OCI-LY3 (cell line): ENCODE measurements around the gene PCGF1.

Experiments used
- EZH2phosphoT487 ChIP-seq: fragments of 200-600 bp; shearing (Covaris generic); IDR thresholded peaks from 2 replicates; pipeline ENCODE4 v1.6.1; 2018; ENCODE audit warnings: antibody characterized with exemption, mixed run types, low read depth
- TF ChIP-seq, protein P1 (sequence below): fragments of 200-600, 300-600 bp; sonication (generic); IDR thresholded peaks from 2 replicates; pipeline ENCODE4 v1.5.1; 2014; ENCODE audit warnings: antibody characterized with exemption, low read length, low read depth

DNA sequence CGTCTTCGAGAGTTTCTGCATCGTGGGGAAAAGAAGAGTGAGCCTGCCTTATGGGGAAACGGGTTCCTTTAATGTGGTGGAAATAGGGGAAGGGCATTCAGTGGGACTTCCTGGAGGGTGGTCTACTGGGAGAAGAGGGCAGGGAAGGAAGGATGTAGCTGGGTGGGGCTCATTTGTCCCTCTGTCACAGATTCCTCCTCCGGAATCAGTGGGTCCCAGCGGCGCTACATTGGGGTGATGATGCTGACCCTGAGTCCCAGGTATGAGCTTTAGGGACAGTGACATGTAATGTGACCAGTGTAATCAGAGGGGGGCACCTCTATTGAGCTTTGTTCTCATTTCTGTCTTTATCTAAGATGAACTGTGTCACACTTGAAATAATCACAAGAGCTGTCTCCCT, 24.2 kb upstream of the PCGF1 start:
- TF ChIP-seq, protein P1, sequence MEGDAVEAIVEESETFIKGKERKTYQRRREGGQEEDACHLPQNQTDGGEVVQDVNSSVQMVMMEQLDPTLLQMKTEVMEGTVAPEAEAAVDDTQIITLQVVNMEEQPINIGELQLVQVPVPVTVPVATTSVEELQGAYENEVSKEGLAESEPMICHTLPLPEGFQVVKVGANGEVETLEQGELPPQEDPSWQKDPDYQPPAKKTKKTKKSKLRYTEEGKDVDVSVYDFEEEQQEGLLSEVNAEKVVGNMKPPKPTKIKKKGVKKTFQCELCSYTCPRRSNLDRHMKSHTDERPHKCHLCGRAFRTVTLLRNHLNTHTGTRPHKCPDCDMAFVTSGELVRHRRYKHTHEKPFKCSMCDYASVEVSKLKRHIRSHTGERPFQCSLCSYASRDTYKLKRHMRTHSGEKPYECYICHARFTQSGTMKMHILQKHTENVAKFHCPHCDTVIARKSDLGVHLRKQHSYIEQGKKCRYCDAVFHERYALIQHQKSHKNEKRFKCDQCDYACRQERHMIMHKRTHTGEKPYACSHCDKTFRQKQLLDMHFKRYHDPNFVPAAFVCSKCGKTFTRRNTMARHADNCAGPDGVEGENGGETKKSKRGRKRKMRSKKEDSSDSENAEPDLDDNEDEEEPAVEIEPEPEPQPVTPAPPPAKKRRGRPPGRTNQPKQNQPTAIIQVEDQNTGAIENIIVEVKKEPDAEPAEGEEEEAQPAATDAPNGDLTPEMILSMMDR, result no peak
- no peak for TF ChIP-seq EZH2phosphoT487
